ENCODE results near the gene RARG. TPM values are rescaled to one million over a fixed set of nuclear protein-coding genes. Genes with fewer than 3 reads are reported as not detected.

RARG gene
- total RNA-seq, 6 experiments from 2014 or later = 47.2 to 80.5 (median 71.0) TPM

Other genes with a start within 250 kb of the RARG start
- 100 to 1,000 TPM; 376 to 437 (median 392) TPM for gene EIF4B, start 225.8 kb downstream of the RARG start, total RNA-seq (2021; fragmentation: NEBNext Ultra II Directional; extraction: Animal tissue kit (Norgen Biotek cat#: 25700))
- gene TNS2, start 182.1 kb downstream of the RARG start, total RNA-seq (2021; fragmentation: NEBNext Ultra II Directional; extraction: Animal tissue kit (Norgen Biotek cat#: 25700)) = 10 to 100 TPM; 44.3 to 69.2 (median 58.9) TPM
- gene SPRYD3, start 152.8 kb downstream of the RARG start, total RNA-seq (2021; fragmentation: NEBNext Ultra II Directional; extraction: Animal tissue kit (Norgen Biotek cat#: 25700)) = 10 to 100 TPM; 50.5 to 59.4 (median 54.9) TPM
- gene IGFBP6, start 134.5 kb downstream of the RARG start, total RNA-seq (2021; fragmentation: NEBNext Ultra II Directional; extraction: Animal tissue kit (Norgen Biotek cat#: 25700)) = 100 to 1,000 TPM; 317 to 444 (median 430) TPM
- gene SOAT2, start 128.7 kb downstream of the RARG start, total RNA-seq (2021; fragmentation: NEBNext Ultra II Directional; extraction: Animal tissue kit (Norgen Biotek cat#: 25700)) = under 1 TPM; 0.12 to 0.34 (median 0.18) TPM
- gene ZNF740, start 51.5 kb downstream of the RARG start, total RNA-seq (2021; fragmentation: NEBNext Ultra II Directional; extraction: Animal tissue kit (Norgen Biotek cat#: 25700)) = 10 to 100 TPM; 17.3 to 25.7 (median 19.3) TPM
- gene CSAD, start 51.3 kb downstream of the RARG start, total RNA-seq (2021; fragmentation: NEBNext Ultra II Directional; extraction: Animal tissue kit (Norgen Biotek cat#: 25700)) = 10 to 100 TPM; 13.9 to 17.1 (median 16.0) TPM
- gene ITGB7, start 25.0 kb downstream of the RARG start, total RNA-seq (2021; fragmentation: NEBNext Ultra II Directional; extraction: Animal tissue kit (Norgen Biotek cat#: 25700)) = 1 to 10 TPM in 3 of 6 experiments, under 1 TPM in 3; 0.35 to 1.5 (median 0.93) TPM
- gene ESPL1, start 36.1 kb upstream of the RARG start, total RNA-seq (2021; fragmentation: NEBNext Ultra II Directional; extraction: Animal tissue kit (Norgen Biotek cat#: 25700)) = 10 to 100 TPM in 5 of 6 experiments, 1 to 10 TPM in 1; 7.0 to 16.1 (median 14.1) TPM
- gene PFDN5, start 63.3 kb upstream of the RARG start, total RNA-seq (2021; fragmentation: NEBNext Ultra II Directional; extraction: Animal tissue kit (Norgen Biotek cat#: 25700)) = 100 to 1,000 TPM; 502 to 568 (median 534) TPM
- 10 to 100 TPM; 59.8 to 76.0 (median 68.3) TPM for gene MYG1, start 67.5 kb upstream of the RARG start, total RNA-seq (2021; fragmentation: NEBNext Ultra II Directional; extraction: Animal tissue kit (Norgen Biotek cat#: 25700))
- 10 to 100 TPM; 44.0 to 63.5 (median 54.0) TPM for gene AAAS, start 89.4 kb upstream of the RARG start, total RNA-seq (2021; fragmentation: NEBNext Ultra II Directional; extraction: Animal tissue kit (Norgen Biotek cat#: 25700))
- not detected for gene SP7, start 104.1 kb upstream of the RARG start, total RNA-seq (2021; fragmentation: NEBNext Ultra II Directional; extraction: Animal tissue kit (Norgen Biotek cat#: 25700))
- 10 to 100 TPM; 38.2 to 51.8 (median 43.5) TPM for gene SP1, start 148.0 kb upstream of the RARG start, total RNA-seq (2021; fragmentation: NEBNext Ultra II Directional; extraction: Animal tissue kit (Norgen Biotek cat#: 25700))
- not detected for gene AMHR2, start 191.6 kb upstream of the RARG start, total RNA-seq (2021; fragmentation: NEBNext Ultra II Directional; extraction: Animal tissue kit (Norgen Biotek cat#: 25700))
- 100 to 1,000 TPM; 122 to 188 (median 165) TPM for gene PRR13, start 209.5 kb upstream of the RARG start, total RNA-seq (2021; fragmentation: NEBNext Ultra II Directional; extraction: Animal tissue kit (Norgen Biotek cat#: 25700))
- 100 to 1,000 TPM; 763 to 969 (median 874) TPM for gene PCBP2, start 219.9 kb upstream of the RARG start, total RNA-seq (2021; fragmentation: NEBNext Ultra II Directional; extraction: Animal tissue kit (Norgen Biotek cat#: 25700))